Medulla oblongata (tissue), 1 donor: Measurements from ENCODE around the gene COL23A1.
A peak's percentile ranks its signal among the peaks of the same experiment; 100 is the strongest.
"Not testable (repeated sequence)": the region's sequence is repeated elsewhere in the genome, so short reads cannot be mapped to it uniquely, and the experiment has no call there.

Source experiments
- DNase-seq: peaks from one replicate; pipeline ENCODE4 v3.0.0-alpha.2; 2015; ENCODE audit errors: extremely low spot score

Gene COL23A1

DNA sequence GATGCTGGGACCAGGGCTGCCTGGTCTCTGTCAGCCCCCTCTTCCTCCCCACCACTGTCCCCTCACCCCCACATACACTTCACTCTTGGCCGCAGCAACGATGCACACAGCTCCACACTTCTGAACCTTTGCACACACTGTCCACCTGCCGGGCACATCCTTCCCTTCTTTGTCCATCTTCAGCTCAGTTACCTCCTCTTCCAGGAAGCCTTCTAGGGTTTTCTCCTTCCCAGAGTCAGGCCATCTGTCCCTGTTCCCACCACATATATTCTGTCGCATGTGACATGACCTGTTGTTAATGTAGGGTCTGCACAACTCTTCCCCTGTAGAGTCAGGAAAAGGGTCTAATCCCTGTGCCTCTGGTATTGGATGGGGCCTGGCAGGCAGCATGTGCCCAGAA, 319.0 kb downstream of the COL23A1 start:
- DNase-seq, result no peak

DNA sequence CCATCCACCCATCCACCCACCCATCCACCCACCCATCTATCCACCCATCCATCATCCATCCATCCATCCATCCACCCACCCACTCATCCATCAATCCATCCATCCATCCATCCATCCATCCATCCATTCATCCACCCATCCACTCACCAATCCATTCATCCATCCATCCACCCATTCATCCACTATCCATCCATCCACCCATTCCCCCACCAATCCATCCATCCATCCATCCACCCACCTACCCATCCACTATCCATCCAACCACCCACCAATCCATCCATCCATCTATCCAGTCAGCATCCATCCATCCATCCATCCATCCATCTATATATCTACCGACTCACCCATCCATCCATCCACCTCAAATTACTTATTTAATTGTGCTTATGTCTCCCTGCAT, 320.7 kb downstream of the COL23A1 start:
- no peak for DNase-seq

DNA sequence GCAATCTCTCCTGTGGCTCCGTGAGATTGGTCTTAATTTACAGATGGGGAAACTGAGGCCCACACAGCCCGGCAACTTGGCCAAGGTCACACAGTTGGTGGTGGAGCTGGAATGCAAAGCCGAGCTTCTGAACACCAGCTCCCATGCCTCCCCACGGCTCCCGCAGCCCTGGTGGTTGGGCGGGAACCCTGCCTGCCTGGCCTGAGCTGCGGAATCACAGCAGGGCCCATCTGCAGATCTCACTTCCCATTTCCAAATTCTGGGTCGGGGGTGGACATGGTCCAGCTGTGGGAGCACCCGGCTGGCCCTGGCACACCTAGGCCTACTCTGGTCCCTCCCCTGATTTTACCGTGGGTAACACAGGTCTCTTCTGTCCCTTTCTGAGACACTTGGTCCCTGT, 322.3 kb downstream of the COL23A1 start:
- DNase-seq, result no peak

DNA sequence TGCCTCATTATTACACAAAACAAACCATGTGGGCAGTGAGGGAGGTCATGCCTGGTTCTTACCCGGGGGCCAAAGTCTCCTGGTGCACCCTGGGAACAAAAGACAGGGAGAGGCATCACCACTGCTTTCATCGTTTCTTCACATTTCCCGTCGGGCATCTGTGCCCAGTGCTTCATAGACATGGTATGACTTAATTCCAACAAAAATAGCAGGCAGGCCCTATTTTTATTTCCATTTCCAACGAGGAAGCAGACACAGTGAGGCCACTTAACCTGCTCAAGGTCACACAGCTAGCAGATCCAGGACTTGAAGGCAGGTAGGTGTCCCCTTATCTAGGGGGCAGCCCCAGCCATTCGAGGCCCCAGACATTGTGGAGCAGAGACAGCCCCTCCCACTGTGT, 322.9 kb downstream of the COL23A1 start:
- DNase-seq, result no peak

DNA sequence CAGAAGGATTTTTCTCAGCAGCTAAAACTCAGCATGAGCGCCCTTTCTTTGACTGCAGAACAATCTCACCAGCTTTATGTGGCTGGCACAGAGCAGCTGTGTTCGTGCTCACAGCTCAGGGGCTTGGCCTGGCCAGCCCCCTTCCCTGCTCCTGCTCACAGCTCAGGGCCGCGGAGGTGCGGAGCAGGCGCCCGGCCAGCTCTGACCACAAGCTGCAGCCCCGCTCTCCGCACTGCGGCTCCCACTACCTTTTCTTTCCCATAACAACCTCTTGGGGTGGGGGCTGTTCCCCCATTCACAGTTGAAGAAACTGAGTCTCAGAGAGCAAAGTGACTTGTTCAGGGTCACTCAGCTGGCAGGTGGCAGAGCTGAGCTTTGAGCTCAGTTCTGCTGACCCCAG, 323.6 kb downstream of the COL23A1 start:
- DNase-seq, result no peak

DNA sequence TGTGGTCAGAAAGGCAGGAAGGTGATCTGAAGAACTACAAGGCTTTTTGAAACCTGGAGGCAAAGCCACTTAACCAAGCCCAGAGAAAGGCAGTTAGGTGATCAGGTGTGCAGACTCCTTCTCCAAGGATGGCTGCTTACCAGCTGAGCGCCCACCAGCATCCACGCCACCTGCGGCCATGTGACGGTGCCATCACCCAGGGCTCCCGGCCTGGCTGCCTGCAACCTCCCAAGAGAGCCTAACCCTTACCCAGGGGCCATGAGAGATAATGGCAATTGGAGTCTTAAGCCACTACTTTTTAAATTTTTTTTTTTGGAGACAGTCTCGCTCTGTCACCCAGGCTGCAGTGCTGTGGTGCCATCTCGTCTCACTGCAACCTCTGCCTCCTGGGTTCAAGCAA, 324.4 kb downstream of the COL23A1 start:
- DNase-seq, result no peak

DNA sequence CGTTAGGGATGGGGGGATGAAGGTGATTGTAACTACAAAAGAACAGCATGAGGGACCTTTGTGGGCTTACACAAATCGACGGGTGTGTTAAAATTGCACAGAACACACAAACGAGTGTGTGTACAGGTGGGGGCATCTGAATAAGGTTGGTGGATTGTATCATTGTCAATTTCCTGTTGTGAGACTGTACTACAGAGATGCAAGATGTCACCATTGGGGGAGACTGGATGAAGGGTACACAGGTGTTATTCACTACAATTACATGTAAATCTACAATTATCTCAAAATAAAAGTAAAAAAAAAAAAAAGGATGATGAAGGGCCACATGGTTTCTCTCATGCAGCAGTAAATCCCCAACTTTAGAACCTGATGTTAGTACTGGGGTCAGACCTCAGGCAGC, 326.1 kb downstream of the COL23A1 start:
- no peak for DNase-seq

DNA sequence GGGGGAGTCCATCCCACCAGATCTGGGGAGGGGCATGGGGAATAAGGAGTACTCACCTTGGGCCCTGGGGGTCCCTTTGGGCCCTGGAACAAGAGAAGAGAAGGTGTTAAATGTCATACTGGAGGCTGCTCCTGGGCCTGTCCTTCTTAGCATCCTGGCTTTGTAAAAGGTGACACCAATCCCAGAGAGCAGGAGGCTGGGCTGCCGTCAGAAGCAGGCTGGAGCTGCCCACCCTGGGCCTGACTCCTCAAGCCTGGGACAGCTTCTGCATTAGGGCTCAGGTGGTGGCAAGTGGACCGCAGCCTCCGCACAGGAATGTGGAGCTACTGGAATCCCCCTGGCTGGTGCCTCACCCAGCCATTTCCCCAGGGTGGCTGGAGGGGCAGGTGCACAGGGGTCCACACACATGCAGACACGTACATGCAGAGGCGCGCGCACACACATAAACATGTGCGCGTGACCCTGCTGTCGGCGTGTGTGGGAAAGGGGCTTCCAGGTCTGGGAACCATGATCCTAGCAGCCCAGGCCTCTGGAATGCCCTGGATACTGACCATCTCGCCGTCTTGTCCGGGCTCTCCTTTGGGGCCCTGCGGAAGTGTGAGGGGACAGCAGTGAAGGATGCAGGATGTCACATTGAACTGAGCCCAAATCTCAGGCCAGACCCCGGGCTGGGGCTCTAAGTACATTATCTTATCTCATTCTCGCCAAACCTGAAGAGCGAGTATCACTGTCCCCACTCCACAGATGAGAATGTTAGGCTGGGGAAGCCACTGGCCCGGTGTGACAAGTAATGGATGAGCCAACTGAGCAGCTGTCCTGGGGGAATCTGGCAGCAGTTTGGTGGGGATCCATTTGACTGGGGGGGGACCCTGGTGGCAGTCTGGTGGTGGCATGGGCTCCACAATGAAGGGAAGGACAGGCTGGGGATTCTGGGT, 328.3 kb downstream of the COL23A1 start:
- no peak for DNase-seq

DNA sequence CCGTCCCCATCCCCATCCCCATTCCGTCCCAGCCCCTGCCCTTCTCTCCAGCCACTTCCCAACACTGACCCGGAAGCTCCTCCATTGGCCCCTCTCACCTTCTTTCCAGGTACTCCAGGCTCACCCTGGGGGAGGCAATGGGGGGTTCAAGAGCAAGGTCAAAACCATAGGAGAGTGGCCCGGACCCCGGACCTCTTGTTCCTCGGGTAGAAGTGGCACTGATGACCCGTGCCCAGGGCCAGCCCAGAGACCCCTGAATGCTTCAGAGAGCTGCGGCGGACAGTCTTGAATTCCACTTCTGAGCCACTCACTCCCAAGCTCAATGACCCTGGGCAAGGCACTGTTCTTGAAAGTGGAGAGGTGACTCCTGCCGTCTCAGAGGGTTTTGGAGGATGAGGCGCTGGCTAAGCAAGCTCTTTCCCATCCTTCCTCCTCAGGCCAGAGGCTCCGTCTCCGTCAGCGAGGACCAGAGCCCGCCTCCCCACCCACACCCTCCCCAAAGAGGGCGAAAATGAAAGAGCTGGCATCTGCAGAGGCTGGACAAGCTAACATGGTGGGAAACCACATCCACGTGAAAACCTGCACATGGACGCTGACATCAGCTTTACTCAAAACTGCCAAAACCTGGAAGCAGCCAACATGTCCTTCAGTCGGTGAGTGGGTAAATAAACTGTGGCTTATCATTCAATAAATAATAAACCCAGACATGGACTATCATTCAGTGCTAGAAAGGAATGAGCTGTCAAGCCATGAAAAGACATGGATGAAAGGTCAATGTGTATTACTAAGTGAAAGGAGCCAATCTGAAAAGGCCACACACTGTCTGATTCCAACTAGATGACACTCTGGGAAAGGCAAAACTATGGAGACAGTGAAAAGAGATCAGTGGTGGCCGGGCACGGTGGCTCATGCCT, 330.3 kb downstream of the COL23A1 start:
- no peak for DNase-seq

DNA sequence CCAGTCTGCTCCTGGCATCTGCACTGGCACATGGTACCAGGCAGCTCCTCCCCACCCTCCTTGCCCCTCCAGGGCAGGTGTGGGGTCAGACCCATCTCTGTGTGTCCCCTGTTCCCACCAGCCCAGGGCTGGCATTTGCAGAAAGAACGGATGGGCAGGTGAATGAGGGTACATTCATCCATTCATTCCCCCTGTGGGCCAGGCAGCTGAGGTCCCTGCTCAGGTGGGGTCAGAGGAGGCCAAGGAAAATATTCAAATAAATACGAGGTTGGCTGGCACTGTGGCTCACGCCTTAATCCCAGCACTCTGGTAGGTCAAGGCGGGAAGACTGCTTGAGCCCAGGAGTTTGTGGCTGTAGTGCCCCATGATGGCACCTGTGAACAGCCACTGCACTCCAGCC, 332.5 kb downstream of the COL23A1 start:
- no peak for DNase-seq

DNA sequence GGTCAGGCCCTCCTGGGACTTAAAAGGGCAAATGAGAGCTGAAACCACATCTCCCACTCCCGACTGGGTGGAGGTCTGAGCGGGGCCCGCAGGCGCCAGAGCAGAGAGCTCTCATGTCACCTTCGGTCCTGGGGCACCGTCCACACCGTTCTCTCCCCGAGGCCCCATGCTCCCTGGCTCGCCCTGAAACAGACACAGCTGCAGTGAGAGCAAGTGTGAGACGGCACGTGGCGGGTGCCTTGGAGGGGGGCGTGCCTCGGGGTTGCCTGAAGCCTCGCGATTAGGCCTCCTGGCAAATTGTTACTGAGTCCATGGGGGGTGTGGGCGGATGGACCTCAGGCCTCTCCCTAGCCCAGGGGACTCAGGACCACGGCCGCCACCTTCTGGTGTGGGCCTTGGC, 333.4 kb downstream of the COL23A1 start:
- no peak for DNase-seq

DNA sequence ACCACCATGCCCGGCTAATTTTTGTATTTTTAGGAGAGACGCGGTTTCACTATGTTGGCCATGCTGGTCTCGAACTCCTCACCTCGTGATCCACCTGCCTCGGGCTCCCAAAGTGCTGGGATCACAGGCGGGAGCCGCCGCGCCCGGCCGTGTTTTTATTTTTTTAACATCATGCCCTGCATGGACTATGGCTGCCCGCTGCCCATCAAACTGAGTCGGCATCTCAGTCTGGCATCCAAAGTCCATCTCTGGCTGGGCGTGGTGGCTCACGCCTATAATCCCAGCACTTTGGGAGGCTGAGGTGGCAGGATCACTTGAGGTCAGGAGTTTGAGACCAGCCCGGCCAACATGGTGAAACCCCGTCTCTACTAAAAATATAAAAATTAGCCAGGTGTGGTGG, 336.6 kb downstream of the COL23A1 start:
- DNase-seq, result not testable (repeated sequence)

DNA sequence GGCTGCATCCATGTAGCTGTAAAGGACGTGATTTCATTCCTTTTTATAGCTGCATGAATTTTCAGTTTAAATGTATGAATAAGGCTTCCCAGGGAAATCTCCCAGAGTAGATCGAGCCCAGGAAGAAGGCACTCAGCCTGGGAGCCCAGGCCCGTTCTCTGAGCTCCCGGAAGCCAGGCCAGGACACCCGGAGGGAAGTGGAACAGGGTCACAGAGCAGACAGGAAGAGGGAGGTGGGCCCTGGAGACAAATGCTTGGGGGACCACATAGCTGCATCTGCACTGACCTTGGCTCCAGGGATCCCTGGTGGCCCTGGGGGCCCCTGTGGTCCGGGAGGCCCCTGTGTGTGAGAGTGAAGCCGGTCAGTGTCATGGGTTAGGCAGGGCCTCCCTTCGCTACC, 337.9 kb downstream of the COL23A1 start:
- no peak for DNase-seq

DNA sequence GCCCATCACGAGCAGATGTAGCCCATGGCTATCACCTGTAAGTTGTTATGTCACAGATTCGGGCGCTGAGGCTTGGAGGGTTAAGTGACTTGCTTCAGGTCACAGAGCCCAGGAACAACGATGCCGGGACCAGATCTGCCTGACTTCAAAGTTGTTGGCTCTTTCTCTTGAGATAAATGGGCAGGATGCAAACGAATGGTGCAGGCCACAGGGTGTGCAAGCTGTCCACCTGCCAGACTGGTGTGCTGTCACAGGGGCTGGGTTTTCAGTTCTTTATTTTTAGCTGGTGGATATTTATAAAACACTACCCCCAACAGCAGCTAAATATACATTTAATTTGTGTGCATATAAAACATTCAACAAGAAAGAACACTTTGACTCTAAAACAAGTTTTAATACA, 339.9 kb downstream of the COL23A1 start:
- no peak for DNase-seq

DNA sequence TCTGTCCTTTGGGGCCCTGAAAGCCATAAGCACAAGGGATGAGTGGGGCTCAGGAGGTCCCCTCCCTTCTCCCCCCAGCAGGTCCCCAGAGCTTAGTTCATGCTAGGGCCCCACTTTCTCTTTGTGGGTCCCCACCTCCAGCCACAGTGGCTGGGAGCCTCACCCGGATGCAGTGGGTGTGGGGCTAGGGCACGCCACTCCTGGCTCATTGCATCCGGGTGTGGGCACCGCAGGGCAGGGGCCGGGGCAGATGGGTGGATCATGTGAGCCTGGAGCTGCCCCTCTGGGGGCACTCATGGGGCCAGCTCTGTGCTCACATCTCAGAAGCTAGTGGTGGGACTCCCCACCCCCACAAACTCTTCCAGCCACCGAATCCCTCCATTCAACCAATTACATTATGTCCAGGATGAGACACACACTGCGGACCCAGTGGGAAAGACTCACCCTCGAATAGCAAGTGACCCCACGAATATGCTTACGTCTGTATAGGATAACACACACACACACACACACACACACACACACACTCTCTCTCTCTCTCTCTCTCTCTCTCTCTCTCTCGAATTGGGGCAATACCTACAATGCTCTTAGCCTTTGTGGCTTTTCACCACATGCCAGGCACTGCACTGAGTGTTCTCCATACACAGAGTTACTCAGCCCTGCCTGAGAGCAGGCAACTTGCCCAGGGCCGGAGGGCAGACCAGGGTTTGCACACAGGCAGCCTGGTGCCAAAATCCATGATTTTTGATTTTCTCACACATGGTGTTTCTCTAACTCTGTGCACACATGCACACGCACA, 340.8 kb downstream of the COL23A1 start:
- peak; percentile 30 for DNase-seq

DNA sequence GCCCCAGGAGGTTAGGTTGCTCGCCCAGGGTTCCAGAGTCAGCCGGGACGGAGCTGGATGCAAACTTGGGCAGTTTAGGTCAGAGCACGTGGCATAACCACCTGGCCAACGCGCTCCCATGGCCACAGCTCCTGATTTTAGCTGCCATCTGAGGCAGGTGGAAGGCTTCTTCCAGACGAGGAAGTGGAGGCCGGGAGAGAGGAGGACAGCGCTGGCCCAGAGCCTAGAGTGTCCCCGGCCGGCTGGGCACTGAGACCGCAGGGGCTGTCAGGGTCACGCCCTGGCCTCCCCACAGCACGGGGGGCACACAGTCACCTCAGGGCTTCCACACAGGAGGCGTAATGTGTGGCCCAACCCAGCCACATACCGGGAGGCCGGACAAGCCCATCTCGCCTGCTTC, 341.4 kb downstream of the COL23A1 start:
- no peak for DNase-seq

DNA sequence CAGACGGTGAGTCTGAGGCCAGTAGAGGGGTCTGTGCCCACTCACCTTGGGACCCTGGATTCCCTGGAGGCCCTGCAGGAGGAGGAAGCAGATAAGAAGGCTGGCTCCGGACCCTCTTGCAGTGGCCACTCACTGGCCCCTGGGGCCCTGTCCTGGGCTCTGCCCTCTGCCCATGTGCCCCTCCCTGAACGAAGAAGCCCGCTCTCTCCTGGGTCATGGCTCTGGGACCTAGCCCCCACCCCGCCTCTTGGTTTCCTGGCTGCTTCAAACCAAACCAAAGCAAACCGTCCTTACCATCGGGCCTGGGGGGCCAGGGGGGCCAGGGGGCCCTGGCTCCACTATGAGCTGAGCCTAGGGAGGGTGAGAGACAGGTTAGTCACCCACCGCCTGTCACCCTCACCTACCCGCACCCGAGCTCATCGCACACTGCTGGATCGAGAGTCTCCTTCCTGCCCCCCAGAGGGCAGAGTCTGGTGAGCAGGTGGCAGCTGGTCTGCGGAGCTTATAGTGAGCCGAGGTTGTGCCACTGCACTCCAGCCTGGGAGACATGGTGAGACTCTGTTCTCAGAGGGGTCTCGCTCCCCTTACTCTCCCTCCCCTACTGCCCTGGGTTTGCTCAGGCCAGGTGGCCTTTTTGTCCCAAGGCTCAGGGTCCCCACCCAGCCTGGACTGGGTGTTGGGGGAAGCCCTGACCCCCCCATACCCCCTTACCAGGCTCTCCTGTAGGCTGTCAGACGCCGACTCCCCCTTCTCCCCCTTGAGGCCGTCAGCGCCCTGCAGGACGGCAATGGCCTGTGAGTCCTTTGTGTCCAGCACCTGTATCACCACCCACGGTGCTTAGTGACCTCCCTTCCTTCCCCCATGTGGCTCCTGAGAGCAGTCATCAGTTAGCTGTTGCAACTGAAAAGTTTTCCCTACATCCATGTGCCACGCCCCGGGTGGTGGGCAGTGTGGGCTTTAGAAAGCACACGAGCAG, 342.4 kb downstream of the COL23A1 start:
- no peak for DNase-seq

DNA sequence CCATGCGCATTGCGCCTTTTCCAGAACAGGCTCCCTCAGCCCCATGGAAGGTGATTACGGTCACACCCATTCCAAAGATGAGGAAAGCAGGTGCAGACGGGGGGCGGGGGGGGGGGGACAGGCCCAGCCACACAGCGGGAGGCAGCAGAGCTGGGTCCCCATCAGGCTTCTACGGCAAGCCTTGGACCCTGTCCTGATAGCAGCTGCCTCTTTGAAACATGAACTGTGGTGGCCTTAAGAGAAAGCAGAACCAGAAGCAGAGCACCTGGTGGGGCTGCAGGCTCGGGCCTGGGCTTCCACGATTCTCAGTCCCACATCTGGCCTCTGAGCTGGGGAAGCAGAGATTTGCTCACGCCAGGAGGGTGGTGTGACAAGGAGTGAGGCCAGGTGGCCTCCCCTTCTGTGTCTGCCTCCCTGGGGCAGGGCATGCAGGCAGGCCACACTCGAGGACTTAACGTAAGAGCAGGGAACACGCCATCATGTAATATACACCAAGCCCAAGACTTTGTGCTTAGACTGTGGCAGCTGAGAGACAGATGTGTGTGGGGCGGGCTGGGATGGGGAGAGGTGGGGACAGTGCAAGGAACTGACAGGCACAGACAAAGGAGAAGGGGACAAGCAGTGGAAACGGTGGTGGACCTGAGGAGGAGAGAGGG, 343.4 kb downstream of the COL23A1 start:
- no peak for DNase-seq

DNA sequence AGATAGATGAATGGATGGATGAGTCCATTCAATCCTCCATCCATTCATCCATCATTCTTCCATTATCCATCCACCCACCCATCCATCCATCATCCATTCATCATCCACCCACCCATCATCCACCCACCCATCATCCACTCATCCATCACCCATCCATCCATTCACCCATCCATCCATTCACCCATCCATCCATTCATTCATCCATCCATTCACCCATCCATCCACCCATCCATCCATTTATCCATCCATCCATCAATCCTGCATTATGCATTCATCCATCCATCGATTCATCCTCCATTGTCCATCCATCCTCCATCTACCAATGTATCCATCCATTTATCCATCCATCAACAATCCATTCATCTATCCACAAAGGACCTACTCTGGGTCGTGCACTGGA, 344.8 kb downstream of the COL23A1 start:
- no peak for DNase-seq

DNA sequence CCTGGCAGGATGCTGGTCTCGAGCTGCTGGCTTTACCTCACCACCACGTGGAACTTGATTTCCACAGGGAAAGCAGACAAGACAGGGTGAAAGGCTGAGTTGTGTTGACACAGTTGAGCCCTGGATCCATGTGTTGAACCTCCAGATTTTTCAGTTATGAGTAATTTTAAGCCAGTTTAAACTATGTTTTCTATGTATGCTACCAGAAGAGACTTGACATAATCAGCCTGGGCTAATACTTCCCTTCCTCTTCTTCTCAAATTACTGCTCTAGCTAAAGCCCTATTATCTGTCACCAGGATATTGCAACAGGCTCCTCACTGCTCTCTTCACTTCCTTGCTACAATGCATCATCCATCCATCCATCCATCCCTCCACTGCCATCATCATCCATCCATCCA, 345.6 kb downstream of the COL23A1 start:
- no peak for DNase-seq
